Esophagus (tissue), 2 donors: Measurements from ENCODE around the gene TMEM176B. TPM values are rescaled to one million over a fixed set of nuclear protein-coding genes. Genes with fewer than 3 reads are reported as not detected.
A peak's percentile ranks its signal among the peaks of the same experiment; 100 is the strongest.

Experiments used
- H3K27ac ChIP-seq, 2 donors: one replicate each; pipeline ENCODE4 v1.5.1; 2013; ENCODE audit warnings: low read depth in 2 of 2, mild to moderate bottlenecking in 2 of 2, inconsistent platforms in 1 of 2, low read length in 1 of 2, moderate library complexity in 1 of 2
- H3K27me3 ChIP-seq, 2 donors: one replicate each; pipeline ENCODE4 v1.6.1; 2013; ENCODE audit warnings: low read length in 2 of 2, control low read depth in 1 of 2, mild to moderate bottlenecking in 1 of 2; ENCODE audit not compliant: insufficient read depth in 2 of 2, control insufficient read depth in 1 of 2
- H3K36me3 ChIP-seq, 2 donors: one replicate each; pipeline ENCODE4 v1.6.1; 2013; ENCODE audit warnings: low read length in 1 of 2; ENCODE audit not compliant: control insufficient read depth in 2 of 2, insufficient read depth in 2 of 2
- H3K4me1 ChIP-seq, 2 donors: one replicate each; pipeline ENCODE4 v1.6.1; 2013; ENCODE audit warnings: low read length in 1 of 2; ENCODE audit not compliant: control insufficient read depth in 2 of 2, insufficient read depth in 2 of 2
- H3K4me3 ChIP-seq, 2 donors: one replicate each; pipeline ENCODE4 v1.5.1; 2013; ENCODE audit warnings: low read length in 2 of 2, mild to moderate bottlenecking in 2 of 2, low read depth in 1 of 2, moderate library complexity in 1 of 2
- H3K9me3 ChIP-seq, 2 donors: one replicate each; pipeline ENCODE4 v1.6.1; 2013; ENCODE audit warnings: mild to moderate bottlenecking in 2 of 2, low read depth in 1 of 2, low read length in 1 of 2, moderate library complexity in 1 of 2; ENCODE audit not compliant: control insufficient read depth in 2 of 2, insufficient read depth in 1 of 2
- WGBS, 2 donors: extraction: QIAGEN DNeasy Blood & Tissue Kit; methylation state at CpG; one replicate each; pipeline ENCODE4 v1.1.7; 2013; 5-methylcytosine and 5-hydroxymethylcytosine counted together
- polyA plus RNA-seq, 2 donors: library from polyadenylated mRNA; stranded (reverse); fragments of 200-250 nt; gene quantifications; one replicate each; pipeline ENCODE4 v1.2.3, GENCODE V29; 2013
- donor health status: healthy with polysubstance abuse.
- donor health status: Bipolar disorder and iron deficiency.

Gene TMEM176B
- polyA plus RNA-seq, 2 donors: 5.7 to 15.6 TPM

DNA sequence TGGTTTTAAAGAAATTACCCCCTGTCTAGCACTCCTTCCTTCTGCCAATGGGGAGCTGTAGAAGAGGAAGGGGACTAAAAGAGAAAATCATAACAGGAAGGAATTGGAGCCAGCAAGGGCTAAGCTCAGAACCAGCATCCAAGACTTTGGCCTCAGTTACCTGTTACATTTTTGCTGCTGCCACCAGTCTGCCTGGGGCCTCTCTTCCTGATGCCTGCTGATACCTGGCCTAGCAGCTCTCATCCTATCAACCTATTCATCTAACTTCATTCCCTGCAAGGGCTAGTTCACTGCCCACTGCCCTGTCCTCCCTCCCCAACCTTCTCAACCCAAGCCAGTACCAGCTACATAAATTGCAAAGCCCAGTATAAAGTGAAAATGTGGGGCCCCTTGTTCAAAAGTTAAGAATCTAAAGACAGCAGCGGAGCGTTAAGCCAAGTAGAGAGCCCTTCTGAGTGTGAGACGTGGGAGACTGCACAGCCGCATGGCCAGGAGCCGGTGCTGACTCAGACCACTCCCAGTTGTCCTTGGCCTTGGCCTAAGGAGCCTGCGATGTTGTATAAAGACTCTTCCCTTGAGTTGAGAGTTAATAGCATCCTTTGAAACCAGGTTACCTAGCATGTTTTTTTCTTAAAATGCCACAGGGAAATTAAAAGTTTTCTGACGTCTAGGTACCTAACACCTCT lies 38.9 kb upstream of the TMEM176B start:
- WGBS, 2 donors: 73 to 80% methylated on average over 7 of the region's 7 CpGs

GRCh38 chr7:150835702-150836280 lies 35.6 kb upstream of the TMEM176B start:
- no peaks in the 10 kb centered on the region for H3K36me3 ChIP-seq
- WGBS, 2 donors: 64 to 73% methylated on average over 6 of the region's 6 CpGs
- H3K4me3 ChIP-seq: no peak overlapping the region
- no peaks in the 10 kb centered on the region for H3K27me3 ChIP-seq
- no peaks in the 10 kb centered on the region for H3K4me1 ChIP-seq
- no peaks in the 10 kb centered on the region for H3K9me3 ChIP-seq
- no peak overlapping the region for H3K27ac ChIP-seq

More for the DNA sequence above, 38.9 kb upstream of the TMEM176B start:
- no peak overlapping the region for H3K27ac ChIP-seq
- no peaks in the 10 kb centered on the region for H3K27me3 ChIP-seq
- H3K4me1 ChIP-seq: no peaks in the 10 kb centered on the region
- H3K4me3 ChIP-seq: no peak overlapping the region
- peaks cover 0 to 7% of the 10 kb centered on the region in 2 donors for H3K9me3 ChIP-seq
- H3K36me3 ChIP-seq: no peaks in the 10 kb centered on the region

- H3K27ac ChIP-seq: no peak overlapping the region
- WGBS, 2 donors: 89 to 91% methylated on average over 1 of the region's 1 CpG
- H3K4me1 ChIP-seq: no peaks in the 10 kb centered on the region
- H3K36me3 ChIP-seq: no peaks in the 10 kb centered on the region
- H3K27me3 ChIP-seq: no peaks in the 10 kb centered on the region
- H3K4me3 ChIP-seq: no peak overlapping the region
- no peaks in the 10 kb centered on the region for H3K9me3 ChIP-seq
Measured at GRCh38 chr7:150835019-150835418, 34.9 kb upstream of the TMEM176B start.

DNA sequence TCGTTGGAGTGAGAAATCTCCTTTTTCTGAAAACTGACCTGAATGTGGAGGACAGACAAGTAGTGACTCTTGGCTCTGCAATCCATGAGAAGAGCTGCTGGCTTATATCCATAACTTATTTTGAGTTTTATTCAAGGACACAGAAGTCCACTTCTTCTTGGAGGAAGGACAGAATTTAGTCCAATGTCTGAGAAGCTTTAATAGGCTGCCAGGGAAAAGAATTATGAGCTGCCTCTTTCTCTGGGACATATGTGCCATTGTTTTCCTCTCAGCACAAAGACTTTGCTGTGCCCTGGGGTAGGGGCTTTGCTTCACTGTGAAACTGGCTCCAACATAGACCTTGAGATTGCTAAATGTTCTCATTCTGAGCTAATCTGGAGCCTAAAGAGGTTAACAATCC lies 31.7 kb upstream of the TMEM176B start:
- H3K36me3 ChIP-seq: no peaks in the 10 kb centered on the region
- no peaks in the 10 kb centered on the region for H3K4me1 ChIP-seq
- no peak overlapping the region for H3K27ac ChIP-seq
- 45 to 59% methylated on average over 1 of the region's 1 CpG for WGBS, 2 donors
- H3K27me3 ChIP-seq: no peaks in the 10 kb centered on the region
- no peak overlapping the region for H3K4me3 ChIP-seq
- no peaks in the 10 kb centered on the region for H3K9me3 ChIP-seq

GRCh38 chr7:150830937-150831336 lies 30.8 kb upstream of the TMEM176B start:
- Histone ChIP-seq H3K4me1 (peaks cover 2 to 3% of the 10 kb centered on the region in 2 donors), H3K36me3 (no peaks in the 10 kb centered on the region), H3K4me3 (no peak overlapping the region), H3K9me3 (no peaks in the 10 kb centered on the region), H3K27ac (no peak overlapping the region), H3K27me3 (no peaks in the 10 kb centered on the region)
- WGBS, 2 donors: 20 to 24% methylated on average over 1 of the region's 1 CpG

GRCh38 chr7:150829426-150829825 lies 29.3 kb upstream of the TMEM176B start:
- H3K9me3 ChIP-seq: no peaks in the 10 kb centered on the region
- H3K4me1 ChIP-seq: peaks cover 3% of the 10 kb centered on the region in 2 donors
- H3K4me3 ChIP-seq: no peak overlapping the region
- no peaks in the 10 kb centered on the region for H3K36me3 ChIP-seq
- no peak overlapping the region for H3K27ac ChIP-seq
- H3K27me3 ChIP-seq: no peaks in the 10 kb centered on the region
- 57 to 63% methylated on average over 1 of the region's 1 CpG for WGBS, 2 donors

DNA sequence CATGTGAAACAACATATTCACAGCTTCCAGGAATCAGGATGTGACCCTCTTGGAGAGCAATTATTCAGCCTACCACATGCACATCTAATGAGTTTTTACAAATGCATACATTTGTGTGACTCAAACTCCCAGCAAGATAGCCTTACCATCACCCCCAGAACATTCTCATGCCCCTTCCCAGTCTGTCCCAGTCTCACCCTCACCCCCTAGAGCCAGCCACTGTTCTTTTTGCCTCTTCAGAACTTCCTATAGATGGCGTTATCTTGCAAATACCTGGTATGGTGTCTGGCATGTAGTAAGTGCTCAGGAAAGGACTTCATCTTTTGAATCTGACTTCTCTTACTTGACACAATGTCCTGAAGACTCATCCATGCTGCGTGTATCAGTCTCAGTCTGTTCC lies 28.2 kb upstream of the TMEM176B start:
- H3K27ac ChIP-seq: no peak overlapping the region
- H3K4me3 ChIP-seq: no peak overlapping the region
- H3K36me3 ChIP-seq: no peaks in the 10 kb centered on the region
- H3K9me3 ChIP-seq: no peaks in the 10 kb centered on the region
- peaks cover 3% of the 10 kb centered on the region in 2 donors for H3K4me1 ChIP-seq
- 67 to 87% methylated on average over 2 of the region's 2 CpGs for WGBS, 2 donors
- H3K27me3 ChIP-seq: no peaks in the 10 kb centered on the region

DNA sequence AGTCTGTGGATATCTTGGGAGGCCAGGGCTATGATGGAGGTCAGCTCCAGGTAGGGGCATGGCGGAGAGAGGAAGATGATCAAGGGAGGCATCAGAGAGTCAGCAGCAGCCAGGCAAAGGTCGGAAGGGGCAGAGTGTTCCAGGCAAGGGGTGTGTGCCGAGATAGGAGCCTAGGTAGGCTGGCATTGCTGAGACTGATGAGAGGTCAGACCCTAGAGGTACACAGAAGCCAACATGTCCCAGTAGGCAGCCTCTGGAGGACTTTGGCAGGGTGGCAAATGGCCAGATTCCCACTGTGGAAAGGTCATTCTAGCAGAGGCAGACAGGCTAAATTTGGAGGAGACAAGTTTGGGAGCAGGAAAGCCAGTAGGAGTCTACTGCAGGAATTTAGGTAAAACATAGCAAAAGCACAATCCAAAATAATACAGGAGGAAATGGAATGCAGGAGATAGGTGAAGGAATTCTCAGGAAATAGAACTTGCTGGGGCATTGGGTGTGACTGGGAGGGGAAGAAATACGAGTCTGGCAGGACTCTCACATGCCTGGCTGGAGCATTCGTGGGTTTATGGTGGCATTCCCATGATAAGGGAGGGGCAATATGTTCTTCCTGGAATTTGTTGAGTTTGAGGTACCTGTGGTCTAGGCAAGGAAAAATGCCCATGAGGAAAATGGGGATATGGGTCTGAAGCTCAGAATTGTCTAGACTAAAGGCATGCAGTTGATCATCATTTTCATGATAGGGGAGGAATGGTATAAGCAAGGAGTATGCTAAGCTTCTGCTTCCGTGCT lies 26.1 kb upstream of the TMEM176B start:
- no peaks in the 10 kb centered on the region for H3K27me3 ChIP-seq

DNA sequence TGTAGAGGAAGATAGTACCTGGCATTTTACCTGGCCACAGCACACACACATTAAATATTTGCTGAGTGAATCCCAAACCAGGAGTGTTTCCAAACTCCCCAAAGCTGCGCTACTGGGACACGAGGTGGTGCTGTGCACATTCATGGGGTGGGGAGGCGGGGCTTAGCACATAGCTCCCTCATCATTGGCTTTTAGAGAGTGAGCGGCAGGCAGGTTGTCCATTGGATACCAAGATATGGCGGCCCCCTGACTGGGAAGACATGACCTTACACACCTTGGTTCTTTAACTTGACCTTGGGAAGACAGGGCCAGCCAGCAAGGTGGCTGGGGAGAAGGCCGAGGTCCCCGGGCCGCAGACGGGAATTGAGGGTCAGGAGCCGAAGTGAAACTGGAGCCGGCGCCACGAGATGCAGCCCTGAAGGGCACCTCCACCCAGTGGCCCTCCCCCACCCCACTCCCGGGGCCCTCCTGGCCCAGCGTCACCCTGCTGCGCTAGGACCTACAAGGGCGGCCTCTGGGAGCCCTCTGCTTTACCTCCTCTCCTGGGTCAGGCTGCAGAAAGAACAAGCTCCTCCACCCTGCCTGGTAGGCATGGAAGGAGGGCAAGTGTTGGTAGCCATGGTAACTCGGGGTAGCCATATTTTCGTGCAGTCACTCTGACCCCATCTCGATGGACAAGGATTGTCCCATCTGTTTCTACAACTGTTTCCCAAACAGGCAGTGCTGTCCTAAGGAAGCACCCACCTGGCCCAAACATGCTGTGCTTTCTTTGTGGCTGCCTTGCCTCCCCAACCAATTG lies 24.4 kb upstream of the TMEM176B start:
- Histone ChIP-seq H3K9me3 (peaks cover 0 to 6% of the 10 kb centered on the region in 2 donors), H3K27ac (no peak overlapping the region), H3K4me1 (peaks cover 3% of the 10 kb centered on the region in 2 donors), H3K4me3 (no peak overlapping the region), H3K36me3 (no peaks in the 10 kb centered on the region), H3K27me3 (no peaks in the 10 kb centered on the region)
- 92 to 94% methylated on average over 19 to 20 of the region's 20 CpGs for WGBS, 2 donors

More for the DNA sequence above, 26.1 kb upstream of the TMEM176B start:
- peaks cover 3% of the 10 kb centered on the region in 2 donors for H3K4me1 ChIP-seq
- H3K27ac ChIP-seq: peak overlapping the region in 1 of 2 donors; percentile 6
- no peak overlapping the region for H3K4me3 ChIP-seq
- no peaks in the 10 kb centered on the region for H3K36me3 ChIP-seq
- H3K9me3 ChIP-seq: peaks cover 0 to under 1% of the 10 kb centered on the region in 2 donors
- 60 to 61% methylated on average over 6 of the region's 6 CpGs for WGBS, 2 donors
